NCI-H1105 (cell line): Measurements from ENCODE around the gene RNF26.

Source experiments
- DNase-seq: peaks from one replicate; lab custom pipeline; 2025; lab: John Stamatoyannopoulos, UW

The RNF26 gene

DNA sequence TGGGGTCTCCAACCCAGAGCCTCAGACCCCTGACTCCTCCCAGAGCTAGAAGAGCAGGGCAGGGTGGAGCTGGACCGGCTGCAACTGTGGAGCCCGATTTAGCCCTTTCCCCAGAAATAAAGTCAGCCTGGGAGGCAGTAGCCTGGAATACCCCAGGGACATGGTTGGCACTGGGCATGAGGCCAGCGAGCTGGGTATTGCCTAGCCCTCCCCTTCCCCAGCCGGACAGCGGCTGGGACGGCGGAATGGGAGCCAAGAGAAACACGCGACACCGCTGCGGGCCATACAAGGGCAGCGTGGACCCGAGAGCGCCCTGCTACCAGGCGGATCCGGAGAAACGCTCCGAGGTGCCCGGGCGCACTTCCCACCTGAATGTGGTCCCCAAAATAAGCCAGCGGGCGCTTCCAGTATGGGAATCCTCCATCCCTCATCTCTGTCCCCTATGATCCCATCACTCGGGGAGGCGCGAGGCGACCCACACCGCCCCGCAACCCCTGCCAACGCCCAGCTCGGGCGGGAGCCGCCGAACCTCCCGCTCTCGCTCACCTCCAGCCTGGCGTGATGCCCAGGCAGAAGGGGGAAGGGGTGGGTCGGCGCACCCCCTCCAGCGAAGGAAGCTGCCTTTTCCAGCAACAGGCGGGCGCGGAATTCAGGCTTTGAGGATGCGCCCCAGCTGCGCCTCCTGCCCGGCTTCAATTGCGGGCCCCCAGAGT, 18.2 kb upstream of the RNF26 start:
- peak; percentile 88 for DNase-seq

DNA sequence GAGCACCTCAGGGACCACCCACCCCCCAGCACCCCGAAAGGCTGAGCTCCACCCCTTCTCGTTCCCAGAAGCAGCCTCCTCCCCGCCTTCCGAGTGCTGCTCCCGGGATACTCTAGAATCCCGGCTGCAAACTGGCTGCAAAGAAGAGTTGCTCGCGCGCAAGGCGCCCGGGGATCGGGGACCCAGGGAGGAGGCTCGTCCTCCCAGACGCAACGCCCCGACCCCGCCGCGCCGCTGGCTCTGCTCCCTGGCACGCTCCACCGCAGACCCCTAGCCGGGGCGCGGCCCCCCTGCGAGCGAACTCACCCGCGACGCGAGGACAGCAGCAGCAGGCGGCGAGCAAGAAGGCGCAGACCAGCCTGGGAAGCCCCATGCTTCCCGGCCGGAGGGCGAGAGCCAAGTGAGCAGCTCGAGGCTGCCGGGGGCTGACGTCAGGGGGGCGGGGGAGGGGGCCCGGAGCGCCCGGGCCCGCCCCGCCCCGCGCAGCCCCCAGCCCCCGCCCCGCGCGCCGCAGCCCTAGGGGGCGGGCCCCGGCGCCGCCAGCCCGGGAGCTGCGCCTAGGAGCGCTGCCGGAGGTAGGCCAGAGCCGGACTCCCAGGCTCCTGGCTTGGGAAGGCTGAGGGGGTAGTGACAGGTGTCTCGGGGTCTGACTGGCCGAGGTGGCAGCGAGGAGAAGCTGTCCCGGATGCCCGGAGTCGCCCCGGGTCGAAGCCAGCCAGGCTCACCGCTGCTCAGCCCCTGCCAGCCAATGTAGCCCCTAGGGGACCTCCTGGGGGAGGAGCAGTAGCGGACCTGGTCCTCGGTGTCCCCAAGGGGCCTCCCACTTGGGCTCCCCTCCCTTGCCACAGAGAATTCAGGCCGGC, 17.4 kb upstream of the RNF26 start, which contains the start of gene MCAM:
MCAM (minus strand) TSS at position 402 of the 863 bp plus-strand sequence; CDS start at position 373, 29 bp downstream.
- peak; percentile 51 for DNase-seq

DNA sequence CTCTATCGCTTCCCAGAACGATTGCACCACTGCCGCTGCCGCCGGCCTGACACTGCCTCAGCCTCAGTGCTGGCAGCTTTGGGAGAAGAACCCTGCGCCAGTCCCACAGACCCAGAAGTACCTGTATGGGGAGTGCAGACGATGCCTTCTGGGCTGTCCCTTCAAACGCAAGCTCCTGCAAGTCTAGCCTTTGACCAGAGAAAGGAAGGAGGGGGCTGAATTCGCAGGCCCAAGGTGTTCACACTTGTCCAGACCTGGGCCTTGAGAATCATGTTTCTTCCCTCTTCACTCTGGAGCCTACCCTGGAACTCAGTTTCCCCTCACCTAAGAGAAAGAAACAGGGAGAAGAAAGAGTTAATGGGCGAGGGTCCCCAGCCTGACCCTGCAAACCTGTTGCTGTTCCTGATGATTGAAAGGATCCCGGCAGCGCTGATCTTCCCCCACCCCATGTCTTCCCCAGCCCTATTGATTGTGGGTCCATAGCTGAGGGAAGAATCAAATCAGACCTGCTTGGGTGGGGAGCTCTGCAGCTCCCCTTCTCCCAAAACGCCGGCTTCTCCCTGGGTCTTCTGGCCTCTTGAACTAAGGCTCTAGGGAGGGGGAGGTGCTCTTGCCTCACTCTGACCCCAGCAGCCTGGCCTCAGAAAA, 16.6 kb upstream of the RNF26 start:
- DNase-seq = no peak

- no peak for DNase-seq
Measured at GRCh38 chr11:119318240-119319135, 15.8 kb upstream of the RNF26 start.

DNA sequence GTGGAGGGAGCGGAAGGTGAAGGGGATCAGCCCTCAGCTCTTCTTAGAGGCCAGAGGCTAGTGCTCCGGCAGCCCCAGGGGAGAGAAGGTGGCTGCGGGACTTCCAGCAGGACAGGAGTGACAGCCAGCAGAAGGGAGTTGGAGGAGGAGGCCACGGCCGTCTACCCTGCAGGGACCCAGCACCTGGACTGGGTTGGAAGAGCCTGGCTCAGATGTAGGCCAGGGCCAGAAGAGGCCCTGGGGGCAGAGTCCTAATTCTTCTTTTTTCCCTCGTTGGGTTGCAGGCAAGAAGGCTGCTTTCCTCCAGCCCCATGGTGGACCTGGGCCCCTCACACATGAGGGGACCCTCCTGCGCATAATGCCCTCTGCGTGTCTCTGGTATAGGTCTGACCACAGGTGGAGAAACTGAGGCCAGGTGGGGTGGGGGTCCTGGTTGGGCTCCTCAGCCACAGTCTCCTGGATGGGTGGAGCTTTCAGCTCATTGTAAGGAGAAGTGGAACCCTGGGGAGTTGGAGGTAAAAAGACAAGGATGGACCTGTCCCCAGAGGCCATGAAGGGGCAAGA, 15.1 kb upstream of the RNF26 start:
- DNase-seq = no peak

GRCh38 chr11:119319700-119320239, 14.6 kb upstream of the RNF26 start:
- no peak for DNase-seq

- DNase-seq = no peak
Measured at GRCh38 chr11:119320240-119320775, 14.0 kb upstream of the RNF26 start.

GRCh38 chr11:119320776-119321524, 13.4 kb upstream of the RNF26 start:
- no peak for DNase-seq

DNA sequence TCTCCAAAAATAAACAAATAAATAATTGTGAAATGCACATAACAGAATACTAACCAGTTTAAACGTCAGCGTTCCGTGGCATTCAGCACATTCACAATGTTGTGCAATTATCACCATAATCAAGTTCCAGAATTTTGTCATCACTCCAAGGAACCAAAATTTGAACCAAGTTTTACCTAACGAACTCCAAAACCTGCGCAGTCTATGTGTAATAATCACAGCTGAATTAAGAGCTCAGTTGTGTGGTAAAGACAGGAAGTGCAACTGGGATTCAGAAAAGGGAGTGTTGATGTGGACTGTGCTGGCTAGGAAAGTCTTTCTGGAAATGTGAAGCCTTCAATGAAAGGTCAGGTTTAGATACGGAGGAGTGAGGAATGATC, 12.0 kb upstream of the RNF26 start:
- no peak for DNase-seq

DNA sequence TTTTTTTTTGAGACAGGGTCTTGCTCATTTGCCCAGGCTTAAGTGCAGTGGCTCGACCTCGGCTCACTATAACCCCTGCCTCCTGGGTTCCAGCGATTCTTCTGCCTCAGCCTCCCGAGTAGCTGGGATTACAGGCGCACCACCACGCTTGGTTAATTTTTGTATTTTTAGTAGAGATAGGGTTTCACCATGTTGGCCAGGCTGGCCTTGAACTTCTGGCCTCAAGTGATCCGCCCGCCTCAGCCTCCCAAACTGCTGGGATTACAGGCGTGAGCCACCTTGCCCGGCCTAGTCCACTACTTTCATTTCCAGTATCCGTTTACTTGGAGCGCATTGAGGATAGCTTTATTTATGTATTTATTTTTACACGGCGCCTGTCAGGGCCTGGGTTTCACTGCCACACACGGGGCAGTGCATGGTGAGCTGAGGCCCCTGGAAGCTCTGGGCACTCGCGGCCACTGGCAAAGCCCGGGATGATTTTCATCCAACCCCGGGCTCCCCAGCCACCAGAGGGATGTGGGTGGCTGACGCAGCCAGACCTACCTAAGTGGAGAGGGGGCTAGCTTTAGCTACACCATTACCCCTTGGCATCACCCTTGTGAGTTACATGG, 11.3 kb upstream of the RNF26 start:
- DNase-seq = no peak

DNA sequence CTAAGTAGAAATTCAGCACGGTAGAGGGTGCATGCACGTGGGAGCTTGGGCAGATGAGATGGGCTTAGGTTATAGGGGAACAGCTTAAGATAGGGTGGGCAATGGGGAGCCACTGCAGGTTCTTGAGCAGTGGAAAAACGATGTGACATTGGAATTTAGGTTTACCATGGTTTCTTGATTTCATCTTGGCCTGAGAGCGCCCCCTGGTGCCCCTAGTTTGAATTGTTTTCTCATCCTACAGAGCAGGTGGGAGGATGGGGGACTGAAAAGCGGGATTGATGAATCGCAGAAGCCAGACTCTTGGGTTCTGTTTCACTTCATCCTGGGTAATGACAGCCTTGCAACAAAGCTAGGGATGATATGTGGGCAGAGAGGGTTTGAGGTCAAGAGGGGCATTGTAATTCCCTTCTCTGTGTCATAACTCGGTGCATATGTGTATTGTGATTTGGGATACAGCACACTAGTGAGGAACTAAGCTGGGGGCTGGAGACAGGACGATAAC, 10.7 kb upstream of the RNF26 start:
- DNase-seq = peak; percentile 71

DNA sequence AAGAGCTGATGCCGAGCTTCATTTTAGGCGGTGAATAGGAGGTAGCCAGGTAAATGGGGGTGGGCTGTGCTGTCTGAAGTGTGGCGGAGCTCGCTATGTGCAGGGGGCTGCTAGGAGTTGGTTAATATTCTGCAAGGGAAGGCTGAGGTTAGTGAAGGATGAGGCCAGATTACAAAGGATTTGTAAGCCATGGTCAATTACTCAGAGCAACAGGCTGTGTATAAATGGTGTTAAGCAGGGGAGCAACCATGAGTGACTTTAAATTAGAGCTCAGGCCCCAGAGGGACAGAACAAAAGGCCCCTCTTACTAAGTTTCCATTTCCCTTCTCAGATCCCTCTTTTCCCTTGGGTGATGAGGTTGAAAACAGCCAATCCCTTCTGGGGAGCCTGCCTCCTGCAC, 10.1 kb upstream of the RNF26 start:
- DNase-seq = no peak

GRCh38 chr11:119329320-119329719, 5.0 kb upstream of the RNF26 start:
- DNase-seq = no peak

DNA sequence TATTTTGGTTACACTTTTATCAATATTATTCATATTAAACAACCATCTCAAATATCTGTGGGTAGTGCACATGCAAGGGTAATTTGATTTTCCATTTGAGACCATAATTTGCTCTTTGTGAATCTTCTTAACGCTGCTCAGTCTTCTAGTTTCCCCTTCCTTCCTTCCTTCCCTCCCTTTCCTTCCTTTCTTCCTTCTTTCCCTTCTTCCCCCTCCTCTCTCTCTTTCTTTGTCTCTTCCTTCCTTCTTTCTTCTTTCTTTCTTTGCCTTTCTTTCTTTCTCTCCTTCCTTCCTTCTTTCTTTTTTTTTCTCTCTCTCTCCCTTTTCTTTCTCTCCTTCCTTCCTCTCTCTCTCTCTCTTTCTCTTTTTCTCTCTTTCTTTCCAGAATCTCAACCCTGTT, 4.1 kb upstream of the RNF26 start:
- no peak for DNase-seq

GRCh38 chr11:119332111-119332765, 2.1 kb upstream of the RNF26 start:
- no peak for DNase-seq

DNA sequence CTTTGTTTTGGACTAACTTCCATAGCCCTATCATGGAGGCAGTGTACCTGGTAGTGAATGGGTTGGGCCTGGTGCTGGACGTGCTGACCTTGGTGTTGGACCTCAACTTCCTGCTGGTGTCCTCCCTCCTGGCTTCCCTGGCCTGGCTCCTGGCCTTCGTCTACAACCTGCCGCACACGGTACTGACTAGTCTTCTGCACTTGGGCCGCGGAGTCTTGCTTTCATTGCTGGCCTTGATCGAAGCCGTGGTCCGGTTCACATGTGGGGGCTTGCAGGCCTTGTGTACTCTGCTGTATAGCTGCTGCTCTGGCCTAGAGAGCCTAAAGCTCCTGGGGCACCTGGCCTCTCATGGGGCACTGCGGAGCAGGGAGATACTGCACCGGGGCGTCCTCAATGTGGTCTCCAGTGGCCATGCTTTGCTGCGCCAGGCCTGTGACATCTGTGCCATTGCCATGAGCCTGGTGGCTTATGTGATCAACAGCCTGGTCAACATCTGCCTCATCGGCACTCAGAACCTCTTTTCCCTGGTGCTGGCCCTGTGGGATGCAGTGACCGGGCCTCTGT, 846 bp downstream of the RNF26 start:
- DNase-seq = no peak

- no peak for DNase-seq
Measured at GRCh38 chr11:119335655-119336543, 1.6 kb downstream of the RNF26 start.
